Neural cell (in vitro differentiated cells): ENCODE results near the gene LRBA. TPM values are rescaled to one million over a fixed set of nuclear protein-coding genes. Genes with fewer than 3 reads are reported as not detected.

Experiments
- H2AFZ ChIP-seq: fragments of 200-600, 300-800 bp; sonication (generic), shearing (Covaris generic); 2 replicates; pipeline ENCODE4 v1.6.0; 2014; ENCODE audit warnings: low read depth, mild to moderate bottlenecking, antibody characterized with exemption, low read length, moderate library complexity
- H3F3A ChIP-seq: fragments of 200-600 bp; shearing (Covaris generic); 2 replicates; pipeline ENCODE4 v1.6.1; 2016; ENCODE audit warnings: mild to moderate bottlenecking, moderate library complexity, mixed read lengths, antibody characterized with exemption, low read length; ENCODE audit not compliant: insufficient read depth, poor library complexity, severe bottlenecking
- H3K27ac ChIP-seq: fragments of 200-600, 300-800 bp; sonication (generic), shearing (Covaris generic); 2 replicates; pipeline ENCODE4 v1.5.1; 2014; ENCODE audit warnings: mild to moderate bottlenecking, low read length, moderate library complexity
- H3K27me3 ChIP-seq: fragments of 300-800, 200-600 bp; sonication (generic), shearing (Covaris generic); 2 replicates; pipeline ENCODE4 v1.6.0; 2014; ENCODE audit warnings: mild to moderate bottlenecking, low read depth, low read length, moderate library complexity; ENCODE audit not compliant: insufficient read depth
- H3K36me3 ChIP-seq: fragments of 300-800, 200-600 bp; sonication (generic), shearing (Covaris generic); 2 replicates; pipeline ENCODE4 v1.5.1; 2014; ENCODE audit warnings: mild to moderate bottlenecking, antibody characterized with exemption, low read length, moderate library complexity; ENCODE audit not compliant: insufficient read depth
- H3K4me2 ChIP-seq: fragments of 300-800, 200-600 bp; sonication (generic), shearing (Covaris generic); 2 replicates; pipeline ENCODE4 v1.6.0; 2014; ENCODE audit warnings: mild to moderate bottlenecking, low read length
- H3K4me3 ChIP-seq: fragments of 300-800, 200-600 bp; sonication (generic), shearing (Covaris generic); 2 replicates; pipeline ENCODE4 v1.5.1; 2014; ENCODE audit warnings: mild to moderate bottlenecking, low read length, moderate library complexity
- H3K79me2 ChIP-seq: fragments of 200-600 bp; shearing (Covaris generic); replicated peaks from 2 replicates; pipeline ENCODE4 v1.6.0; 2014; ENCODE audit warnings: mild to moderate bottlenecking, low read length, moderate library complexity; ENCODE audit not compliant: insufficient read depth
- H3K9ac ChIP-seq: fragments of 300-800, 200-600 bp; sonication (generic), shearing (Covaris generic); 2 replicates; pipeline ENCODE4 v1.6.1; 2016; ENCODE audit warnings: mild to moderate bottlenecking, low read length, mixed read lengths
- H3K9me2 ChIP-seq: fragments of 200-600 bp; shearing (Covaris generic); 2 replicates; pipeline ENCODE4 v1.6.1; 2016; ENCODE audit warnings: mild to moderate bottlenecking, low read length, mixed read lengths; ENCODE audit not compliant: insufficient read depth
- H3K9me3 ChIP-seq: fragments of 200-600, 300-800 bp; sonication (generic), shearing (Covaris generic); 2 replicates; pipeline ENCODE4 v1.6.1; 2016; ENCODE audit warnings: mild to moderate bottlenecking, mixed run types, low read length, moderate library complexity, mixed read lengths
- H4K20me1 ChIP-seq: fragments of 200-600 bp; shearing (Covaris generic); 2 replicates; pipeline ENCODE4 v1.6.1; 2016; ENCODE audit warnings: mild to moderate bottlenecking, mixed run types; ENCODE audit not compliant: insufficient read depth
- EP300 ChIP-seq: fragments of 450-650 bp; conservative IDR thresholded peaks from 2 replicates; pipeline ENCODE4 v1.6.1; 2014; ENCODE audit warnings: antibody characterized with exemption, mild to moderate bottlenecking, moderate library complexity; ENCODE audit not compliant: poor library complexity, severe bottlenecking
- EZH2 ChIP-seq: fragments of 200-600, 300-800 bp; shearing (Covaris generic), sonication (generic); IDR thresholded peaks from 2 replicates; pipeline ENCODE4 v1.6.1; 2014; ENCODE audit warnings: antibody characterized with exemption, low read length, borderline replicate concordance, mild to moderate bottlenecking; ENCODE audit not compliant: insufficient read depth, poor library complexity, severe bottlenecking
- MXI1 ChIP-seq: fragments of 450-650 bp; conservative IDR thresholded peaks from 2 replicates; pipeline ENCODE4 v1.6.1; 2014; ENCODE audit warnings: antibody characterized with exemption, mild to moderate bottlenecking; ENCODE audit not compliant: poor library complexity, severe bottlenecking
- POLR2AphosphoS5 ChIP-seq: IDR thresholded peaks from 2 replicates; pipeline ENCODE4 v1.6.1; 2012
- RAD21 ChIP-seq: fragments of 450-650 bp; conservative IDR thresholded peaks from 2 replicates; pipeline ENCODE4 v1.6.1; 2014; ENCODE audit warnings: antibody characterized with exemption, mild to moderate bottlenecking, moderate library complexity
- SMC3 ChIP-seq: fragments of 450-650 bp; conservative IDR thresholded peaks from 2 replicates; pipeline ENCODE4 v1.6.1; 2014; ENCODE audit warnings: antibody characterized with exemption, mild to moderate bottlenecking, moderate library complexity; ENCODE audit not compliant: poor library complexity
- TAF1 ChIP-seq: IDR thresholded peaks from 2 replicates; pipeline ENCODE4 v1.6.1; 2012; ENCODE audit warnings: low read depth
- polyA plus RNA-seq: library from polyadenylated mRNA; depleted of rRNA; stranded (reverse); fragments of >200 nt; gene quantifications from 2 replicates; pipeline ENCODE4 v1.2.3, GENCODE V29; 2014
- TF ChIP-seq, protein P1 (sequence below): IDR thresholded peaks from 2 replicates; pipeline ENCODE4 v1.6.1; 2012; ENCODE audit warnings: borderline replicate concordance
- TF ChIP-seq, protein P2 (sequence below): fragments of 450-650 bp; IDR thresholded peaks from 2 replicates; pipeline ENCODE4 v1.5.1; 2014; ENCODE audit warnings: antibody characterized with exemption, mild to moderate bottlenecking, moderate library complexity; ENCODE audit not compliant: poor library complexity, severe bottlenecking

LRBA gene
- polyA plus RNA-seq, 1 donor from 2014 or later = 7.1 TPM

DNA sequence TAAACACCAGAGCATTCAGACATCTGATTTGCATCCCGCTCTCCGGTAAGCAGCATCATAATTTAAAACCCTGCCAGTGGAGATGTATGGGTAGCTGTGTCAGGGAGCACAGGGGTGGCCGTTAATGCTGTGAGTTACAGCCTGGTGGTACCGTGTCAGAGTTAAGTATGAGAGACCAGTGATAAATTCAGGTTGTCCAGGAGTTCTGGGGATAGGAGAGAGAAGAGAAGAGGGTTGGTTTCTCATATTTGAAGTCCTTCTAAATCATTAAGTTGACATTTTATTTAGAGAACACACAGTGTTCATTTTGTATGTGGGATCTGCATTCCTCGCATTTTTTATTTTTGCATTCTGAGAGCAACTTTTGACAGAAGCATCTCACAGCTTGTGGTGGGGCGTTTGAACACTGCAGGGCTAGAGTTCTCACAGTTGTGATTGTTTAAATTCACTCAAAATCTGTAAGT lies 779.2 kb downstream of the LRBA start:
- H3K79me2 ChIP-seq = no peaks in the 10 kb centered on the region
- H4K20me1 ChIP-seq = no peaks in the 10 kb centered on the region
- H3K9me2 ChIP-seq = no peaks in the 10 kb centered on the region
- no peak overlapping the region for H2AFZ ChIP-seq
- H3K27me3 ChIP-seq = no peaks in the 10 kb centered on the region
- no peak overlapping the region for H3K9ac ChIP-seq
- H3F3A ChIP-seq = no peaks in the 10 kb centered on the region
- H3K36me3 ChIP-seq = peaks cover 4% of the 10 kb centered on the region
- TF ChIP-seq EP300 = no peak
- TF ChIP-seq MXI1 = no peak
- no peak for TF ChIP-seq RAD21
- TF ChIP-seq SMC3 = no peak
- no peak for TF ChIP-seq TAF1
- TF ChIP-seq, protein P1, sequence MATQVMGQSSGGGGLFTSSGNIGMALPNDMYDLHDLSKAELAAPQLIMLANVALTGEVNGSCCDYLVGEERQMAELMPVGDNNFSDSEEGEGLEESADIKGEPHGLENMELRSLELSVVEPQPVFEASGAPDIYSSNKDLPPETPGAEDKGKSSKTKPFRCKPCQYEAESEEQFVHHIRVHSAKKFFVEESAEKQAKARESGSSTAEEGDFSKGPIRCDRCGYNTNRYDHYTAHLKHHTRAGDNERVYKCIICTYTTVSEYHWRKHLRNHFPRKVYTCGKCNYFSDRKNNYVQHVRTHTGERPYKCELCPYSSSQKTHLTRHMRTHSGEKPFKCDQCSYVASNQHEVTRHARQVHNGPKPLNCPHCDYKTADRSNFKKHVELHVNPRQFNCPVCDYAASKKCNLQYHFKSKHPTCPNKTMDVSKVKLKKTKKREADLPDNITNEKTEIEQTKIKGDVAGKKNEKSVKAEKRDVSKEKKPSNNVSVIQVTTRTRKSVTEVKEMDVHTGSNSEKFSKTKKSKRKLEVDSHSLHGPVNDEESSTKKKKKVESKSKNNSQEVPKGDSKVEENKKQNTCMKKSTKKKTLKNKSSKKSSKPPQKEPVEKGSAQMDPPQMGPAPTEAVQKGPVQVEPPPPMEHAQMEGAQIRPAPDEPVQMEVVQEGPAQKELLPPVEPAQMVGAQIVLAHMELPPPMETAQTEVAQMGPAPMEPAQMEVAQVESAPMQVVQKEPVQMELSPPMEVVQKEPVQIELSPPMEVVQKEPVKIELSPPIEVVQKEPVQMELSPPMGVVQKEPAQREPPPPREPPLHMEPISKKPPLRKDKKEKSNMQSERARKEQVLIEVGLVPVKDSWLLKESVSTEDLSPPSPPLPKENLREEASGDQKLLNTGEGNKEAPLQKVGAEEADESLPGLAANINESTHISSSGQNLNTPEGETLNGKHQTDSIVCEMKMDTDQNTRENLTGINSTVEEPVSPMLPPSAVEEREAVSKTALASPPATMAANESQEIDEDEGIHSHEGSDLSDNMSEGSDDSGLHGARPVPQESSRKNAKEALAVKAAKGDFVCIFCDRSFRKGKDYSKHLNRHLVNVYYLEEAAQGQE = no peak
- TF ChIP-seq POLR2AphosphoS5 = no peak
- no peak for TF ChIP-seq EZH2
- TF ChIP-seq, protein P2, sequence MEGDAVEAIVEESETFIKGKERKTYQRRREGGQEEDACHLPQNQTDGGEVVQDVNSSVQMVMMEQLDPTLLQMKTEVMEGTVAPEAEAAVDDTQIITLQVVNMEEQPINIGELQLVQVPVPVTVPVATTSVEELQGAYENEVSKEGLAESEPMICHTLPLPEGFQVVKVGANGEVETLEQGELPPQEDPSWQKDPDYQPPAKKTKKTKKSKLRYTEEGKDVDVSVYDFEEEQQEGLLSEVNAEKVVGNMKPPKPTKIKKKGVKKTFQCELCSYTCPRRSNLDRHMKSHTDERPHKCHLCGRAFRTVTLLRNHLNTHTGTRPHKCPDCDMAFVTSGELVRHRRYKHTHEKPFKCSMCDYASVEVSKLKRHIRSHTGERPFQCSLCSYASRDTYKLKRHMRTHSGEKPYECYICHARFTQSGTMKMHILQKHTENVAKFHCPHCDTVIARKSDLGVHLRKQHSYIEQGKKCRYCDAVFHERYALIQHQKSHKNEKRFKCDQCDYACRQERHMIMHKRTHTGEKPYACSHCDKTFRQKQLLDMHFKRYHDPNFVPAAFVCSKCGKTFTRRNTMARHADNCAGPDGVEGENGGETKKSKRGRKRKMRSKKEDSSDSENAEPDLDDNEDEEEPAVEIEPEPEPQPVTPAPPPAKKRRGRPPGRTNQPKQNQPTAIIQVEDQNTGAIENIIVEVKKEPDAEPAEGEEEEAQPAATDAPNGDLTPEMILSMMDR = no peak
- no peaks in the 10 kb centered on the region for H3K9me3 ChIP-seq
- no peak overlapping the region for H3K4me2 ChIP-seq
- no peak overlapping the region for H3K27ac ChIP-seq
- H3K4me3 ChIP-seq = no peak overlapping the region

DNA sequence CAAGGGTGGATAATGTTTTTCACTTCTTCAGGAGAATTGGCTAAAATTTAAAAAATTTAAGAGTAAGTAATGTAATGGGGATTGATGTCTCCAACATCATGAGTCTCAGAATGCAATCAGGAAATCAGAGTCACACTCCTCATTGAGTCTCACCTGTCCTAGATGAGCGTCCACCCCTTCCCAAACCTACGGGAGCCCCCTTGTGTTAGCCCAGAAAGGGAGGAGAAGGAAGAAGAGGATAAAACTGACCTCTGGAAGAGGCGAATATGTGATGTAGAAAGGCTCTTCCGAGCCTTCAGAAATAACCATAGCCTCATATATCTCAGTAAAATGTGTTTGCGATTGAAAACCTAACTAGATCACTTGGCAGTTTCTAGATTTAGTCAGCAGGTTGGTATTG lies 779.8 kb downstream of the LRBA start:
- H3K36me3 ChIP-seq = peaks cover 3% of the 10 kb centered on the region
- H3K9ac ChIP-seq = no peak overlapping the region
- no peak overlapping the region for H2AFZ ChIP-seq
- no peak for TF ChIP-seq EZH2
- TF ChIP-seq, protein P2 = no peak
- TF ChIP-seq EP300 = no peak
- no peak for TF ChIP-seq RAD21
- TF ChIP-seq, protein P1 = no peak
- TF ChIP-seq SMC3 = no peak
- TF ChIP-seq POLR2AphosphoS5 = no peak
- TF ChIP-seq MXI1 = no peak
- no peak for TF ChIP-seq TAF1
- no peaks in the 10 kb centered on the region for H3K27me3 ChIP-seq
- H4K20me1 ChIP-seq = no peaks in the 10 kb centered on the region
- H3K9me2 ChIP-seq = no peaks in the 10 kb centered on the region
- no peaks in the 10 kb centered on the region for H3K9me3 ChIP-seq
- no peak overlapping the region for H3K27ac ChIP-seq
- H3K79me2 ChIP-seq = no peaks in the 10 kb centered on the region
- H3F3A ChIP-seq = no peaks in the 10 kb centered on the region
- no peak overlapping the region for H3K4me3 ChIP-seq
- H3K4me2 ChIP-seq = no peak overlapping the region
